Embryonic facial prominence (tissue), 1 donor: ENCODE data around the gene ZNF785.
"Not testable (repeated sequence)": the region's sequence is repeated elsewhere in the genome, so short reads cannot be mapped to it uniquely, and the experiment has no call there.

Experiments
- DNase-seq: peaks from one replicate; pipeline ENCODE4 v3.0.0-alpha.2; 2016; ENCODE audit errors: extremely low spot score

Gene ZNF785

GRCh38 chr16:30565984-30566383, 19.5 kb downstream of the ZNF785 start:
- no peak for DNase-seq

- DNase-seq, result no peak
Measured at GRCh38 chr16:30565526-30565925, 20.0 kb downstream of the ZNF785 start.

GRCh38 chr16:30562021-30562420, 23.5 kb downstream of the ZNF785 start:
- DNase-seq, result no peak

GRCh38 chr16:30561089-30561816, 24.2 kb downstream of the ZNF785 start:
- no peak for DNase-seq

- DNase-seq, result no peak
Measured at GRCh38 chr16:30559690-30560089, 25.8 kb downstream of the ZNF785 start.

- DNase-seq, result no peak
Measured at GRCh38 chr16:30558789-30559377, 26.6 kb downstream of the ZNF785 start.

GRCh38 chr16:30557957-30558788, 27.3 kb downstream of the ZNF785 start, which contains the start of gene ZNF764:
ZNF764 (minus strand) TSS chr16:30558374; CDS start chr16:30558182, 192 bp downstream.
- DNase-seq, result peak; percentile 92

GRCh38 chr16:30557707-30557956, 27.9 kb downstream of the ZNF785 start:
- DNase-seq, result no peak

- no peak for DNase-seq
Measured at GRCh38 chr16:30556125-30556473, 29.4 kb downstream of the ZNF785 start.

- DNase-seq, result no peak
Measured at GRCh38 chr16:30555315-30556124, 30.0 kb downstream of the ZNF785 start.

GRCh38 chr16:30554557-30555314, 30.8 kb downstream of the ZNF785 start:
- DNase-seq, result no peak

GRCh38 chr16:30553393-30553899, 32.1 kb downstream of the ZNF785 start:
- DNase-seq, result no peak

- no peak for DNase-seq
Measured at GRCh38 chr16:30552956-30553355, 32.5 kb downstream of the ZNF785 start.

GRCh38 chr16:30551781-30552180, 33.7 kb downstream of the ZNF785 start:
- no peak for DNase-seq

GRCh38 chr16:30548416-30549253, 36.9 kb downstream of the ZNF785 start:
- DNase-seq, result no peak

GRCh38 chr16:30546115-30546514, 39.4 kb downstream of the ZNF785 start:
- DNase-seq, result no peak

GRCh38 chr16:30543067-30543466, 42.4 kb downstream of the ZNF785 start:
- DNase-seq, result no peak

- no peak for DNase-seq
Measured at GRCh38 chr16:30541502-30542329, 43.8 kb downstream of the ZNF785 start.

- DNase-seq, result not testable (repeated sequence)
Measured at GRCh38 chr16:30540916-30541464, 44.5 kb downstream of the ZNF785 start.
